MM.1S (cell line): ENCODE measurements around the gene TBC1D16.

ENCODE experiments used
- EZH2 ChIP-seq: fragments of 300-600 bp; sonication (generic); optimal IDR thresholded peaks from 2 replicates; pipeline ENCODE3; 2017; ENCODE audit warnings: low read depth, mild to moderate bottlenecking, antibody characterized with exemption, low read length, mixed read lengths
- EZH2phosphoT487 ChIP-seq: fragments of 300-600 bp; sonication (generic); IDR thresholded peaks from 2 replicates; pipeline ENCODE4 v1.6.1; 2018; ENCODE audit warnings: antibody characterized with exemption, low read length
- TF ChIP-seq, protein P1 (sequence below): fragments of 300-600 bp; sonication (generic); IDR thresholded peaks from 2 replicates; pipeline ENCODE4 v1.5.1; 2016; ENCODE audit warnings: antibody characterized with exemption, low read length, mixed read lengths

GRCh38 chr17:80030730-80031410, 4.8 kb downstream of the TBC1D16 start:
- TF ChIP-seq, protein P1, sequence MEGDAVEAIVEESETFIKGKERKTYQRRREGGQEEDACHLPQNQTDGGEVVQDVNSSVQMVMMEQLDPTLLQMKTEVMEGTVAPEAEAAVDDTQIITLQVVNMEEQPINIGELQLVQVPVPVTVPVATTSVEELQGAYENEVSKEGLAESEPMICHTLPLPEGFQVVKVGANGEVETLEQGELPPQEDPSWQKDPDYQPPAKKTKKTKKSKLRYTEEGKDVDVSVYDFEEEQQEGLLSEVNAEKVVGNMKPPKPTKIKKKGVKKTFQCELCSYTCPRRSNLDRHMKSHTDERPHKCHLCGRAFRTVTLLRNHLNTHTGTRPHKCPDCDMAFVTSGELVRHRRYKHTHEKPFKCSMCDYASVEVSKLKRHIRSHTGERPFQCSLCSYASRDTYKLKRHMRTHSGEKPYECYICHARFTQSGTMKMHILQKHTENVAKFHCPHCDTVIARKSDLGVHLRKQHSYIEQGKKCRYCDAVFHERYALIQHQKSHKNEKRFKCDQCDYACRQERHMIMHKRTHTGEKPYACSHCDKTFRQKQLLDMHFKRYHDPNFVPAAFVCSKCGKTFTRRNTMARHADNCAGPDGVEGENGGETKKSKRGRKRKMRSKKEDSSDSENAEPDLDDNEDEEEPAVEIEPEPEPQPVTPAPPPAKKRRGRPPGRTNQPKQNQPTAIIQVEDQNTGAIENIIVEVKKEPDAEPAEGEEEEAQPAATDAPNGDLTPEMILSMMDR = no peak
- TF ChIP-seq EZH2phosphoT487 (no peak), EZH2 (no peak)
